Activated CD4-positive, alpha-beta T cell treated with anti-CD3 and anti-CD28 coated beads, Interleukin-2, amount 10 ng/mL, durations not matched to agents 7 days and 5 days (primary cell): ENCODE data around the gene ELF1. TPM values are rescaled to one million over a fixed set of nuclear protein-coding genes. Genes with fewer than 3 reads are reported as not detected.

ENCODE experiments used
- CTCF ChIA-PET: fragments of 350-600 bp; sonication (Branson Sonifier 250); formaldehyde crosslinking; loops from one replicate; lab custom pipeline; 2021; ENCODE audit warnings: antibody characterized with exemption; lab: Charles Lee
- POLR2A ChIA-PET: fragments of 350-600 bp; sonication (Branson Sonifier 250); formaldehyde crosslinking; loops from one replicate; lab custom pipeline; 2021; ENCODE audit warnings: antibody characterized with exemption; lab: Charles Lee
- DNase-seq: peaks from one replicate; pipeline ENCODE4 v3.0.0-alpha.2; 2020
- H3K27ac Mint-ChIP-seq: one replicate; pipeline ENCODE4 v1.8.0; 2021; ENCODE audit warnings: mild to moderate bottlenecking, moderate library complexity, mixed read lengths
- H3K27me3 Mint-ChIP-seq: one replicate; pipeline ENCODE4 v1.8.0; 2021; ENCODE audit warnings: mixed read lengths
- H3K36me3 Mint-ChIP-seq: one replicate; pipeline ENCODE4 v1.8.0; 2021; ENCODE audit warnings: low read depth, mixed read lengths
- H3K4me1 Mint-ChIP-seq: one replicate; pipeline ENCODE4 v1.8.0; 2021; ENCODE audit warnings: mixed read lengths
- H3K4me3 Mint-ChIP-seq: one replicate; pipeline ENCODE4 v1.8.0; 2021; ENCODE audit warnings: mild to moderate bottlenecking, moderate library complexity, mixed read lengths
- H3K9me3 Mint-ChIP-seq: one replicate; pipeline ENCODE4 v1.8.0; 2021; ENCODE audit warnings: mixed read lengths
- total RNA-seq, 2 experiments: library from RNA; stranded (reverse); gene quantifications; one replicate each; pipeline ENCODE4 v1.2.3, GENCODE V29; 2021

The ELF1 gene
- total RNA-seq, 2 experiments from 2014 or later: 125 to 149 TPM

DNA sequence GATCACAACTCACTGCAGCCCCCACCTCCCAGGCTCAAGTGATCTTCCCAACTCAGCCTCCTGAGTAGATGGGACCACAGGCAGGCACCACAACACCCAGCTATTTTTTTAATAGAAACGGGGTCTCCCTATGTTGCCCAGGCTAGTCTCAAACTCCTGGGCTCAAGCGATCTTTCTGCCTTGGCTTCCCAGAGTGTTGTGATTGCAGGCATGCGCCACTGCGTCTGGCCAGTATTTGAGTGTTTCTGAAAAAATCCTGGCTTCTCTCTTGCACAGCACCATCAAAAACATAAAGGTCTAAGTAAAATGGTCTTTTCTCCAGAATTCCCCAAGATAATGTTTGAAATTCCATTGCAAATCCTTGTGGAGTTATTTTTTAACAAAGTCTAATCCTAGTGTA is 47.8 kb downstream of the ELF1 start:
- ChIA-PET POLR2A (no interaction called here), CTCF (interaction anchor here (1.0 to 1.5 kb wide), 3 partner anchors 10 to 43 kb away, joined by 3 read pairs; no protein-coding TSS in a partner anchor)
- peaks cover 43% of the 10 kb centered on the region for H3K36me3 Mint-ChIP-seq
- H3K9me3 Mint-ChIP-seq: no peaks in the 10 kb centered on the region
- H3K27me3 Mint-ChIP-seq: no peaks in the 10 kb centered on the region
- H3K4me1 Mint-ChIP-seq: peaks cover 89% of the 10 kb centered on the region
- no peak overlapping the region for H3K4me3 Mint-ChIP-seq
- DNase-seq: no peak
- H3K27ac Mint-ChIP-seq: no peak overlapping the region

DNA sequence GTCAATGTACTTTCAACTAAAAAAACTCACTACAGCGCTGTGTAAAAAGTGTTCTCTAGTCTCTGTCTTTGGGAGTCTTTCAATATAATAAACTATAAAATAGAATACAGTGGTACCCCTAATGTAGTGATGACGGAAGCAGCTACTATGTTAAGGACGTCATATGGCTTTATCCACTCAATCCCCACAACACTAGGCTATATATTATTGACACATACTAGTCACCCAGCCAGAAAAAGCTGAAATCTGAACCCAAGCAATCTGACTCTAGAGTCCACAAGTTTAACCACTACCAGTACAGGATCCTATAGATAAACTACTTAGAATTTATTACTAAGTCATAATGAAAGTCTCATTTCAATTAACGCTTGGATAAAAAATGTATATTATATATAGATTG is 48.3 kb downstream of the ELF1 start:
- peaks cover 84% of the 10 kb centered on the region for H3K4me1 Mint-ChIP-seq
- H3K27me3 Mint-ChIP-seq: no peaks in the 10 kb centered on the region
- H3K36me3 Mint-ChIP-seq: peaks cover 39% of the 10 kb centered on the region
- ChIA-PET POLR2A (no interaction called here), CTCF (interaction anchor here (1.0 to 1.5 kb wide), 3 partner anchors 19 to 42 kb away, joined by 3 to 5 read pairs (median 3); no protein-coding TSS in a partner anchor)
- H3K4me3 Mint-ChIP-seq: no peak overlapping the region
- H3K27ac Mint-ChIP-seq: no peak overlapping the region
- no peaks in the 10 kb centered on the region for H3K9me3 Mint-ChIP-seq
- DNase-seq: no peak

DNA sequence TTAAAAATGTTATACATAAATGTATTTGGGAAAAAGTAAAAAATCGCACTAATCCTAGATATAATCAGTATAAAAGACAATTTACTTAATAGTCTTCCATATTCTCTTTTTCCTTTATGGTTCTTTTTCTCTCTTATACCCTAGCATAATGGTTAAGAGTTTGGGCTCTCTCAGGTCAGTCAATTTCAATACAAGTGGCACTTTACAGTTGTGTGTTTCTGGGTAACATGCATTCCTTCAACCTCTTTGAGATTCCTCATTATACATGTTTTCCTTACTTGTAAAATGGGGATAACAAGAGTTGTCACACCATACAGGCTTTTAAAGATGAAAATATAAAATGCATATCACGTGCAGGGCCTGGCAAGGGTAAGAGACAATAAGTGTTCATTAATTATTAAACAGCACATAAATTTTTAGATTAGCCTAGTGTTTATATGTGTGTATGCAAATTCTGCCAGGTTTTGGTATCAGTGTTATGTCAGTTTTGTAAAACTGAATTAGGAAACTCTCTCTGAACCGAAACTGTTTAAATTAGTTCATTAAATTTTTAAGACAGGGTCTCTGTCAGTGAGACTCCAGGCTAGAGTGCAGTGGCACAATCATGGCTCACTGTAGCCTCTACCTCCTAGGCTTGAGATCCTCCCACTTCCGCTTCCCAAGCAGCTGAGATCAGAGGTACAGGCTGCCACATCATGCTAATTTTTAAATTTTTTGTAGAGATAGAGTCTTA is 49.8 kb downstream of the ELF1 start:
- Mint-ChIP-seq H3K4me3 (no peak overlapping the region), H3K9me3 (no peaks in the 10 kb centered on the region), H3K27ac (no peak overlapping the region), H3K4me1 (peaks cover 83% of the 10 kb centered on the region), H3K27me3 (no peaks in the 10 kb centered on the region), H3K36me3 (peaks cover 32% of the 10 kb centered on the region)
- CTCF ChIA-PET: interaction anchor here (1.2 to 1.5 kb wide), 2 partner anchors 8 to 18 kb away, joined by 5 read pairs; no protein-coding TSS in a partner anchor
- POLR2A ChIA-PET: interaction anchor here (1.1 kb wide), 1 partner anchor 8 kb away, joined by 3 read pairs; no protein-coding TSS in a partner anchor
- peak; percentile 33 for DNase-seq

DNA sequence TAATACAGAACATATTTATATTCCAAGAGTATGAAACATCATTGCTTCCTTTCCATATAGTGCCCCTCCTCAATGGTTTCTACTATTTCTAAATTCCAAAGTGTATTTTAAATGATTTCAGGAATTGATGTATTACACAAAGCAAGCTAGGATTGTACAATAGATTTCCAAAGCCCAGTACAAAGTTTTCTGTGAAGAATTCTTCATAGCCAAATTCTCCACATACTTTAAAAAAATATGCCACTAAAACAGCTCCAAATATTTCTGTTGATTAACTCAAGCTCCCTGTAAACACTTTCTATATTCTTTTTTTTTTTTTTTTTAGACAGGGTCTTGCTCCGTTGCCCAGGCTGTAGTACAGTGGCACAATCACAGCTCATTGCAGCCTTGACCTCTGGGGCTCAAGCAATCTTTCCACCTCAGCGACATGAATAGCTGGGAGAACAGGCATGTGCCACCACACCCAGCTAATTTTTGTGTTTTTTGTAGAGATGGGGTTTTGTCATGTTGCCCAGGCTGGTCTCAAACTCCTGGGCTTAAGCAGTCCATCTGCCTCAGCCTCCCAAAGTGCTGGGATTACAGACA is 50.6 kb downstream of the ELF1 start:
- H3K27me3 Mint-ChIP-seq: no peaks in the 10 kb centered on the region
- ChIA-PET POLR2A (no interaction called here), CTCF (interaction anchor here (0.8 to 1.5 kb wide), 2 partner anchors 18 to 20 kb away, joined by 3 to 5 read pairs; no protein-coding TSS in a partner anchor)
- no peak for DNase-seq
- no peak overlapping the region for H3K4me3 Mint-ChIP-seq
- no peak overlapping the region for H3K27ac Mint-ChIP-seq
- peaks cover 81% of the 10 kb centered on the region for H3K4me1 Mint-ChIP-seq
- no peaks in the 10 kb centered on the region for H3K9me3 Mint-ChIP-seq
- H3K36me3 Mint-ChIP-seq: peaks cover 32% of the 10 kb centered on the region

DNA sequence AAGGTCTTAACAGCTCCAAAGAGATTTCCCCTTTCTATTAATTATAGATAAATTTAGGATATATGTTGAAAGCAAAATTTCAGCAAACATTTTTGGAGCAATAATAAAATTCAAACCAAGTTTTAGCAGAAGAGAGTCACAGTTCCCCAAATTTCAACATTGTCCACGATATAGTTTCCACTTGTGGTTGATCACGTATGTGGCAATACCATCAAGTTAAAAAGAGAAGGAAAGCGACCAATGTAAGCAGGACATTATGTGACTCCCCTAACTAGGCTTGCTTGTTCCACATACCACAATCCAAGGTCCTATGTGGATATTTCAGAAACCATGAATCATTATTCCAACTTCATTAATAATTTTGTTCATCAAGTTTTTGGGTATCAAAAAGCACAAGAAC is 52.8 kb downstream of the ELF1 start:
- peaks cover 79% of the 10 kb centered on the region for H3K4me1 Mint-ChIP-seq
- H3K27me3 Mint-ChIP-seq: no peaks in the 10 kb centered on the region
- H3K4me3 Mint-ChIP-seq: no peak overlapping the region
- H3K9me3 Mint-ChIP-seq: no peaks in the 10 kb centered on the region
- peaks cover 23% of the 10 kb centered on the region for H3K36me3 Mint-ChIP-seq
- no peak for DNase-seq
- CTCF ChIA-PET: interaction anchor here (1.1 kb wide), 1 partner anchor 8 kb away, joined by 3 read pairs; no protein-coding TSS in a partner anchor
- POLR2A ChIA-PET: interaction anchor here (0.7 kb wide), 1 partner anchor 51 kb away, joined by 3 read pairs; no protein-coding TSS in a partner anchor
- H3K27ac Mint-ChIP-seq: no peak overlapping the region

DNA sequence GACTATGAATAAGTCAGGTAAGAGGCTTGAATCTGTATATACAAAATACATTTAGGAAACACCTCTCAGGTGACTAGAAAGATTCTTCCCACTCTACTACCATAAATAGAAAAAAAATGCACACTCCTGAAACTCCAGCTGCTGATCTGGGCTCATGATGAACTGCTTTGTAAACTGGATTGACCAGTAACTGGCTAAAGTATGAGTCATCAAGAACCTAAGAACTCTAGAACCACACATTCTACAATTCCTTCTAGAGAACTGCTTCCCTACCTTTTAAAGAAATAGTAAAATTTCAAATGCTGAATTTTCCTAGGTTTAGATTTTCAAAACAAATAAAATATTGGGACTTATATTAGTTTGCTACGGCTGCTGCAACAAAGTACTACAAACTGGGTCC is 55.2 kb downstream of the ELF1 start:
- POLR2A ChIA-PET: no interaction called here
- CTCF ChIA-PET: interaction anchor here (0.7 to 1.8 kb wide), 3 partner anchors 10 to 512 kb away, joined by 3 to 4 read pairs (median 3); no protein-coding TSS in a partner anchor
- H3K9me3 Mint-ChIP-seq: no peaks in the 10 kb centered on the region
- no peaks in the 10 kb centered on the region for H3K27me3 Mint-ChIP-seq
- H3K4me3 Mint-ChIP-seq: no peak overlapping the region
- DNase-seq: no peak
- H3K4me1 Mint-ChIP-seq: peaks cover 64% of the 10 kb centered on the region
- H3K27ac Mint-ChIP-seq: no peak overlapping the region
- H3K36me3 Mint-ChIP-seq: peaks cover 25% of the 10 kb centered on the region

DNA sequence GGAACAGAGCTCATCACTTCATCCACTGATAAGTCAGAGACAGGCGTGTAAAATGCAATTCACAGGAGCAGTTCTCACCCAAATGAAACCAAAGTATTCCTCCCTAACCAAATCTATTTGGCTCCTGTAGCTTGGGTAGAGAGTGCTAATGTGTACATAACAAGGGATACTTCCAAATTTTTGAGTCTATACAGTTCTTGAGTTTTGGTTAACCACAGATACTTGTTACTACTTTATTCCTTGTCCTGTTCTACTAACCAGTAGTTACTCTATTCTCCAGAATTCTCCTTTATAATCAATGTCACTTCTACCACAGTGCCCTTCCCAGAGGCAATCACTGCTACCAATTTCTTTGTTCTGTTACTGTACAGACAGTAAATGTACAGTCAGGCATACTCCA is 57.3 kb downstream of the ELF1 start:
- Mint-ChIP-seq H3K27ac (peak overlapping the region; percentile 44), H3K9me3 (no peaks in the 10 kb centered on the region), H3K36me3 (peaks cover 32% of the 10 kb centered on the region), H3K27me3 (no peaks in the 10 kb centered on the region), H3K4me1 (peaks cover 56% of the 10 kb centered on the region), H3K4me3 (no peak overlapping the region)
- DNase-seq: no peak
- POLR2A ChIA-PET: interaction anchor here (0.6 kb wide), 1 partner anchor 18 kb away, joined by 3 read pairs; no protein-coding TSS in a partner anchor
- CTCF ChIA-PET: interaction anchor here (0.7 to 1.5 kb wide), 4 partner anchors 8 to 21 kb away, joined by 3 to 5 read pairs (median 4); no protein-coding TSS in a partner anchor

DNA sequence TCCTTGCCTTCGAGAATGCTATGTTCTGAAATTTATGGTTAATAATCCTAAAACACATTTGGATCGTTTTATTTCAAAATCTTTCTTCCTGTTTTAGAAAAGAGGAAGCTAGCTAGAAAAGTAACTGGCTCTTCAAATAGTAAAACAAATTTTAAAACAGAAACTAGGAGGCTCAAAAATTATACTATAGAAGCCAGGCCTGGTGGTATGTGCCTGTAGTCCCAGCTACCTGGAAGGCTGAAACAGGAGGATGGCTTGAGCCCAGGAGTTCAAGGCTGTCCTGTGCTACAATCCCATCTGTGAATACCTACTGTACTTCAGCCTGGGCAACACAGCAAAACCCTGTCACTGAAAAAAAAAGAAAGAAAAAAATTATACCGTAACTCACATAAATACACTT is 57.9 kb downstream of the ELF1 start:
- no peak for DNase-seq
- ChIA-PET POLR2A (interaction anchor here (0.6 to 0.9 kb wide), 2 partner anchors 8 to 9 kb away, joined by 3 to 6 read pairs; no protein-coding TSS in a partner anchor), CTCF (interaction anchor here (0.7 to 1.5 kb wide), 4 partner anchors 9 to 20 kb away, joined by 3 to 5 read pairs (median 3); no protein-coding TSS in a partner anchor)
- Mint-ChIP-seq H3K4me3 (no peak overlapping the region), H3K27ac (peak overlapping the region; percentile 44), H3K27me3 (no peaks in the 10 kb centered on the region), H3K36me3 (peaks cover 37% of the 10 kb centered on the region), H3K4me1 (peaks cover 52% of the 10 kb centered on the region), H3K9me3 (no peaks in the 10 kb centered on the region)

DNA sequence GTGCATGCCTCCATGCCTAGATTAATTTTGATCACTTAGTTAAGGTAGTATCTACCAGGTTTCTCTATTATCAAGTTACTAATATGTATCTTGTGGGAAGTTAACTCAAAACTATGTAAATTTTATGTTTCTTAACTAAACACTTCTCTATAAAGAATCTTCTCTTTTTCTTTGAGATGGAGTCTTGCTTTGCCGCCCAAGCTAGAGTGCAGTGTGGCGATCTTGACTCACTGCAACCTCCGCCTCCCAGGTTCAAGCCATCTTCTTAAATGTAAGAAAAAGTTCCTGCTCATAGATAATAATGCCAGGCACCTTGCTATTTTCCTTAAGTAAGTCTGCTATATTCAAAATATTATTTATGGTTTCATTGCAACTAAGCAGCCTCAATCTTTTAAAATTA is 58.4 kb downstream of the ELF1 start:
- no peak for DNase-seq
- H3K9me3 Mint-ChIP-seq: no peaks in the 10 kb centered on the region
- ChIA-PET CTCF (interaction anchor here (0.8 to 1.5 kb wide), 3 partner anchors 8 to 20 kb away, joined by 3 to 5 read pairs (median 3); no protein-coding TSS in a partner anchor), POLR2A (interaction anchor here (0.9 kb wide), 1 partner anchor 9 kb away, joined by 3 read pairs; no protein-coding TSS in a partner anchor)
- peaks cover 38% of the 10 kb centered on the region for H3K36me3 Mint-ChIP-seq
- H3K27ac Mint-ChIP-seq: peak overlapping the region; percentile 54
- no peaks in the 10 kb centered on the region for H3K27me3 Mint-ChIP-seq
- H3K4me1 Mint-ChIP-seq: peaks cover 51% of the 10 kb centered on the region
- H3K4me3 Mint-ChIP-seq: no peak overlapping the region

DNA sequence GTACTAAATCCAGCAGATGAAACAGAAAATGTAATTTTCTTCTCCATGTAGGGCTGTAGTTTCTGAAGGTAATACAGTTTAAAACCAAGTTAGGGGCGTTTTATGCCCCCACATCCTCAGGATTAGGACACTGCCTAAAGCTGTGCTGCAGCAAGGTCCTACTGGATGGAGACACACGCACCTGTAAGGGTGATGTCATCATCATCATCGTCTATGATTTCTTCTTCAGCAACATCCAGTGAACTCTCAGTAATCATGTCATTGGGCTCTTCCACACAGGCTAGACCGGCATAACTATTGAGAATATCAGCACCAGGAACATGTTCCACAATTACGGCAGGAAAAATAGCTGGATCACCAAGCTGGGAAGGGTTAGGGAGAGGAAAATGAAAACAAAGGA is 60.5 kb downstream of the ELF1 start:
- ChIA-PET POLR2A (no interaction called here), CTCF (no interaction called here)
- no peak overlapping the region for H3K4me3 Mint-ChIP-seq
- DNase-seq: no peak
- no peaks in the 10 kb centered on the region for H3K9me3 Mint-ChIP-seq
- H3K27me3 Mint-ChIP-seq: no peaks in the 10 kb centered on the region
- H3K4me1 Mint-ChIP-seq: peaks cover 36% of the 10 kb centered on the region
- H3K27ac Mint-ChIP-seq: no peak overlapping the region
- H3K36me3 Mint-ChIP-seq: peaks cover 42% of the 10 kb centered on the region

DNA sequence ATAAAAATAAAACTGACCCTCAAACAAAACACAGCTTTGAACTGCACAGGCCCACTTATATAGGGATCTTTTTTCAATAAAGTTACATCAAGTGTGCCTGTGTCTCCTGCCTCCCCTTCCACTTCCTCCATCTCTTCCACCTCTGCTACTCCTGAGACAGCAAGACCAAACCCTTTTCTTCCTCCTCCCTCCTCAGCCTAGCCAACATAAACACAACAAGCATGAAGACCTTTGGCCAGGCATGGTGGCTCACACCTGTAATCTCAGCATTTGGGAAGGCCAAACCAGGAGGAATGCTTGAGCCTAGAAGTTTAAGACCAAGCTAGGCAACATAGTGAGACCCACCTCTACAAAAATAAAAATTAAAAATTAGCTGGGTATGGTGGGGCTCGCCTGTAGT is 72.6 kb downstream of the ELF1 start:
- ChIA-PET POLR2A (no interaction called here), CTCF (interaction anchor here (1.2 kb wide), 1 partner anchor 18 kb away, joined by 3 read pairs; no protein-coding TSS in a partner anchor)
- H3K27me3 Mint-ChIP-seq: no peaks in the 10 kb centered on the region
- H3K4me1 Mint-ChIP-seq: peaks cover 21% of the 10 kb centered on the region
- H3K27ac Mint-ChIP-seq: peak overlapping the region; percentile 37
- no peak overlapping the region for H3K4me3 Mint-ChIP-seq
- H3K36me3 Mint-ChIP-seq: peaks cover 73% of the 10 kb centered on the region
- no peaks in the 10 kb centered on the region for H3K9me3 Mint-ChIP-seq
- no peak for DNase-seq

DNA sequence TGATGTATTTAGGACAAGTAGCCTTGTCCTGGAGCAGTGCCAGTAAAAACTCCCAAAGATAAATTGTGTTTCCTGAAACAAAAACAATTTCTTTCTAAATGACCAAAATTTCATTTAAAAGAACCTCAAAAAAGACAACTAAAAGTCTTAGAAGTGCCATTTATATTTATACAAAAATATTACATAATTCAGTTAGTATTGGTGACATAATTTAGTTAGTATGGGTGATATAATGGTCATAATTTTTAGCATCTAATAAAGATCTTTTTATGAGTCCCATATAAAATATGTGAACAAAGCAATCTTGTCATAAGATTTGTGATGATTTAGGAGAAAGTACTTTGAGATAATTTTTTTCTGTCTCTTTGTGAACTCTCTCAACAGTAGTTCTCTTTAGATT is 76.0 kb downstream of the ELF1 start:
- H3K4me1 Mint-ChIP-seq: peaks cover 18% of the 10 kb centered on the region
- POLR2A ChIA-PET: no interaction called here
- H3K36me3 Mint-ChIP-seq: peaks cover 72% of the 10 kb centered on the region
- H3K27me3 Mint-ChIP-seq: no peaks in the 10 kb centered on the region
- H3K27ac Mint-ChIP-seq: no peak overlapping the region
- no peak overlapping the region for H3K4me3 Mint-ChIP-seq
- CTCF ChIA-PET: interaction anchor here (1.1 to 1.7 kb wide), 2 partner anchors 28 to 76 kb away, joined by 3 read pairs; partner anchors contain the start of gene ELF1
- no peaks in the 10 kb centered on the region for H3K9me3 Mint-ChIP-seq
- no peak for DNase-seq
